B cell (primary cell): ENCODE measurements around the gene USP7.

ENCODE experiments used
- CTCF ChIP-seq: fragments of 200-600 bp; IDR thresholded peaks from one replicate; pipeline ENCODE4 v1.8.0; 2022; ENCODE audit warnings: antibody characterized with exemption, mild to moderate bottlenecking
- EZH2 ChIP-seq: IDR thresholded peaks from 2 replicates; pipeline ENCODE4 v1.6.1; 2012; ENCODE audit warnings: borderline replicate concordance, low read depth, mild to moderate bottlenecking, moderate library complexity, low read length; ENCODE audit not compliant: insufficient read depth, poor library complexity, severe bottlenecking

- TF ChIP-seq EZH2 (no peak), CTCF (no peak)
These were observed 59.7 kb downstream of the USP7 start for GRCh38 chr16:8904018-8904430.
